Activated naive CD8-positive, alpha-beta T cell treated with anti-CD3 and anti-CD28 coated beads, Interleukin-2, amount 10 ng/mL, durations not matched to agents 7 days and 5 days (primary cell): ENCODE results near the gene UBE2I. TPM values are rescaled to one million over a fixed set of nuclear protein-coding genes. Genes with fewer than 3 reads are reported as not detected.

Experiments used
- ATAC-seq: fragments of 150-1000 bp; cut with Tn5 transposase; one replicate; pipeline ENCODE4 v1.10.0; 2021; ENCODE audit warnings: low read depth, moderate library complexity
- POLR2A ChIA-PET: fragments of 350-600 bp; sonication (Branson Sonifier 250); formaldehyde crosslinking; loops from one replicate; lab custom pipeline; 2021; ENCODE audit warnings: antibody characterized with exemption; lab: Charles Lee
- DNase-seq: peaks from one replicate; pipeline ENCODE4 v3.0.0; 2021
- H3K27ac Mint-ChIP-seq: one replicate; pipeline ENCODE4 v1.8.0; 2022; ENCODE audit warnings: mild to moderate bottlenecking, mixed read lengths
- H3K27me3 Mint-ChIP-seq: one replicate; pipeline ENCODE4 v1.8.0; 2022; ENCODE audit warnings: mild to moderate bottlenecking, moderate library complexity, mixed read lengths
- H3K36me3 Mint-ChIP-seq: one replicate; pipeline ENCODE4 v1.8.0; 2021; ENCODE audit warnings: mild to moderate bottlenecking, mixed read lengths
- H3K4me1 Mint-ChIP-seq: one replicate; pipeline ENCODE4 v1.8.0; 2021; ENCODE audit warnings: mixed read lengths
- H3K4me3 Mint-ChIP-seq: one replicate; pipeline ENCODE4 v1.8.0; 2022; ENCODE audit warnings: mild to moderate bottlenecking, moderate library complexity, mixed read lengths
- H3K9me3 Mint-ChIP-seq: one replicate; pipeline ENCODE4 v1.8.0; 2021; ENCODE audit warnings: mixed read lengths
- total RNA-seq, 2 experiments: library from RNA; stranded (reverse); gene quantifications; one replicate each; pipeline ENCODE4 v1.2.3, GENCODE V29; 2021

Gene UBE2I
- total RNA-seq, 2 experiments from 2014 or later = 211 to 232 TPM

- ATAC-seq (no peak), DNase-seq (no peak)
- peaks cover 1% of the 10 kb centered on the region for H3K4me1 Mint-ChIP-seq
- no peak overlapping the region for H3K27ac Mint-ChIP-seq
- H3K36me3 Mint-ChIP-seq = no peaks in the 10 kb centered on the region
- no peaks in the 10 kb centered on the region for H3K9me3 Mint-ChIP-seq
- H3K27me3 Mint-ChIP-seq = no peaks in the 10 kb centered on the region
- POLR2A ChIA-PET = no interaction called here
- no peak overlapping the region for H3K4me3 Mint-ChIP-seq
Measured at GRCh38 chr16:1367486-1368174, 58.2 kb downstream of the UBE2I start.

- Mint-ChIP-seq H3K4me1 (no peaks in the 10 kb centered on the region), H3K4me3 (no peak overlapping the region), H3K36me3 (no peaks in the 10 kb centered on the region), H3K9me3 (no peaks in the 10 kb centered on the region), H3K27me3 (no peaks in the 10 kb centered on the region), H3K27ac (no peak overlapping the region)
- POLR2A ChIA-PET = no interaction called here
- ATAC-seq = no peak
- no peak for DNase-seq
Measured at GRCh38 chr16:1371054-1371978, 61.9 kb downstream of the UBE2I start.

GRCh38 chr16:1372292-1372950 is 63.0 kb downstream of the UBE2I start:
- H3K4me3 Mint-ChIP-seq = no peak overlapping the region
- no peak for ATAC-seq
- POLR2A ChIA-PET = no interaction called here
- no peaks in the 10 kb centered on the region for H3K4me1 Mint-ChIP-seq
- H3K27me3 Mint-ChIP-seq = no peaks in the 10 kb centered on the region
- no peaks in the 10 kb centered on the region for H3K36me3 Mint-ChIP-seq
- H3K27ac Mint-ChIP-seq = no peak overlapping the region
- no peak for DNase-seq
- H3K9me3 Mint-ChIP-seq = no peaks in the 10 kb centered on the region

- H3K9me3 Mint-ChIP-seq = no peaks in the 10 kb centered on the region
- H3K27ac Mint-ChIP-seq = no peak overlapping the region
- no peak for ATAC-seq
- H3K27me3 Mint-ChIP-seq = no peaks in the 10 kb centered on the region
- no peak overlapping the region for H3K4me3 Mint-ChIP-seq
- H3K4me1 Mint-ChIP-seq = peaks cover 9% of the 10 kb centered on the region
- DNase-seq = no peak
- POLR2A ChIA-PET = no interaction called here
- H3K36me3 Mint-ChIP-seq = no peaks in the 10 kb centered on the region
Measured at GRCh38 chr16:1374418-1375297, 65.2 kb downstream of the UBE2I start.

GRCh38 chr16:1375298-1375640 is 65.8 kb downstream of the UBE2I start:
- DNase-seq = no peak
- POLR2A ChIA-PET = no interaction called here
- ATAC-seq = no peak
- Mint-ChIP-seq H3K27ac (no peak overlapping the region), H3K4me1 (peaks cover 13% of the 10 kb centered on the region), H3K4me3 (no peak overlapping the region), H3K27me3 (no peaks in the 10 kb centered on the region), H3K36me3 (no peaks in the 10 kb centered on the region), H3K9me3 (no peaks in the 10 kb centered on the region)

GRCh38 chr16:1375741-1376410 is 66.4 kb downstream of the UBE2I start:
- H3K9me3 Mint-ChIP-seq = no peaks in the 10 kb centered on the region
- H3K36me3 Mint-ChIP-seq = peaks cover under 1% of the 10 kb centered on the region
- POLR2A ChIA-PET = no interaction called here
- H3K4me3 Mint-ChIP-seq = no peak overlapping the region
- H3K27me3 Mint-ChIP-seq = no peaks in the 10 kb centered on the region
- ATAC-seq (no peak), DNase-seq (no peak)
- H3K27ac Mint-ChIP-seq = no peak overlapping the region
- H3K4me1 Mint-ChIP-seq = peaks cover 13% of the 10 kb centered on the region

Other genes with a start within 250 kb of the UBE2I start
- gene SSTR5, start 236.9 kb upstream of the UBE2I start, total RNA-seq = not detected
- gene C1QTNF8, start 213.4 kb upstream of the UBE2I start, total RNA-seq = not detected
- gene CACNA1H, start 156.5 kb upstream of the UBE2I start, total RNA-seq = 1 to 10 TPM; 2.0 to 2.9 TPM
- gene TPSG1, start 84.4 kb upstream of the UBE2I start, total RNA-seq = not detected
- gene TPSB2, start 79.5 kb upstream of the UBE2I start, total RNA-seq = not detected
- gene TPSAB1, start 68.9 kb upstream of the UBE2I start, total RNA-seq = not detected
- not detected for gene TPSD1, start 53.6 kb upstream of the UBE2I start, total RNA-seq
- gene BAIAP3, start 24.0 kb downstream of the UBE2I start, total RNA-seq = 10 to 100 TPM; 27.4 to 31.2 TPM
- 10 to 100 TPM; 43.8 to 44.2 TPM for gene TSR3, start 42.2 kb downstream of the UBE2I start, total RNA-seq
- gene GNPTG, start 42.3 kb downstream of the UBE2I start, total RNA-seq = 10 to 100 TPM; 43.2 to 46.5 TPM
- gene UNKL, start 105.1 kb downstream of the UBE2I start, total RNA-seq = 10 to 100 TPM; 60.4 to 68.7 TPM
- 10 to 100 TPM; 14.0 to 15.0 TPM for gene UQCC4, start 111.1 kb downstream of the UBE2I start, total RNA-seq
- 1 to 10 TPM in 1 of 2 experiments, under 1 TPM in 1; 0.57 to 1.2 TPM for gene PERCC1, start 121.4 kb downstream of the UBE2I start, total RNA-seq
- gene CCDC154, start 134.9 kb downstream of the UBE2I start, total RNA-seq = 1 to 10 TPM; 6.1 to 6.5 TPM
- gene CLCN7, start 165.4 kb downstream of the UBE2I start, total RNA-seq = 10 to 100 TPM; 69.7 to 72.2 TPM
- gene PTX4, start 179.3 kb downstream of the UBE2I start, total RNA-seq = not detected
- 10 to 100 TPM; 53.9 to 57.1 TPM for gene TELO2, start 183.7 kb downstream of the UBE2I start, total RNA-seq
- 10 to 100 TPM; 68.3 to 72.0 TPM for gene TMEM204, start 224.0 kb downstream of the UBE2I start, total RNA-seq